ENCODE results near the gene VSIG1.

Gene VSIG1

DNA sequence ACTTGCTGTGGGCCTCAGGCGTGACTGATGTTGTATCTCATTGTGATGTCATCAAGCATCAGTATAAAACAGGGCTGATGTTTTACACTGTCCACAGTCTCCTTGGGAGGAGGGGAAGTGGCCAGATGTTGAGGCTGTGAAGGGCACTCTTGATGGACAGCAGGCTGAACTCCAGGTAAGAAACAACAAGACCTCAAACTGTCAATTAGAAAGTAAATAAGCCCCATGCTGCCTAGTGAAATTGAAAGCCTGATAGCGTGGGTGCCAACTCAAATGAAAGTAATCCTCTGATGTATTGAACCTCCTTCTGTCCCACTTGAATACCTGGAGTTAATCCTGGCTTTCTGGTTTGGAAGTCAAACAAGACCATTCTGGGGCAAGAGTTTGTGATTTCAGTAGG lies 19.7 kb downstream of the VSIG1 start:
- no peak for DNase-seq (ENCODE audit: low read depth)

DNA sequence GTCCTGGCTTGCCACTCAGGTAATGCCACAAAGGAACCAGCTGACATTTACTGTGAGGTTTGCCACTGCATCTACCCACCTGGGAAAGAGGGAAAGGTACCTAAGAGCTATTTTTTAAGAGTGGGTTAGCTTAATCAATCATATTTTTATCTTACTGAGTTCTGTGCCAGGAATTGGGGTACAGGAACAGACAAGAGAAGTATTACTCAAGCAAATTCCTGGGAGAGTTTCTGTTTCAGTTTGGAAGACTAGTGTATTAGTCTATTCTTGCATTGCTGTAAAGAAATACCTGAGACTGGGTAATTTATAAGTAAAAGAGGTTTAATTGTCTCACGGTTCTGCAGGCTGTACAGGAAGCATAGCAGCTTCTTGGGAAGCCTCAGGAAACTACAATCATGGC lies 23.3 kb downstream of the VSIG1 start:
- DNase-seq (ENCODE audit: low read depth) = no peak

DNA sequence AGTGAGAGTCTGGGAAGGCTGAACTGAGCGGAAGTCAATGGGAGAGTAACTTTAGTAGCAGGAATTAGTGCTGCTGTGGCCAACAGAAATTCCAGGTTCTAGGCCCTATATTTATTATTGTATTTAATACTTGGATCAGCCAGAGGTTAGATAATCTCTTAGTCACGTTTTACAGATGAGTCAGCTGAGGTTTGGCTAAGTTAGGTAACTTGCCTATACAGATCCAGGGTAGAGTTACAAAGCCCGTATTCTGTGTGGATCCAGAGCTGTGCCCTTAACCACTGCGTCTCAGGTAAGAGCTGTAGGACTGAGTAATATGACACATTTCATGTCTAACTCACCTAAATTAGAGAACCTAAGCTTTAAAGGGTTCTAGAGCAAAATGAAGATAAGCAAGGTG lies 26.0 kb downstream of the VSIG1 start:
- peak; percentile 43 for DNase-seq (ENCODE audit: low read depth)

DNA sequence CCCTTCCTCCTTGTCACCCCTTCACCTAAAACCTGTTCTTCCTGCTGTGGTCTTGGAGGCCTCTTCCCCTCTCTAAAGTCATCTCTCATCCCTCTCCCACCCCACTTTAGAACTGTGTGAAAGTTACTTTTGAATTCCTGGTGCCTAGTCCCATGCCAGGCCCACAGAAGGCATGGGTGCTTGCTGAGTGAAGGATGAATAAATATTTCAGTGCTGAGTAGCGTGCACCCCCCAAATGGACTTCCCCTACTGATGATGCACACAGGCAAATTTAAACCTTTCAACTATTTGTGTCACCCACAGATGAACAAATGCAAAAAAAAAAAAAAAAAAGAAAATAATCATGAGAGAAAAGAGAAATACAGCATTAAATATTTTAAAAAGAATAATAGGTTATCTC lies 26.7 kb downstream of the VSIG1 start:
- DNase-seq (ENCODE audit: low read depth) = no peak

DNA sequence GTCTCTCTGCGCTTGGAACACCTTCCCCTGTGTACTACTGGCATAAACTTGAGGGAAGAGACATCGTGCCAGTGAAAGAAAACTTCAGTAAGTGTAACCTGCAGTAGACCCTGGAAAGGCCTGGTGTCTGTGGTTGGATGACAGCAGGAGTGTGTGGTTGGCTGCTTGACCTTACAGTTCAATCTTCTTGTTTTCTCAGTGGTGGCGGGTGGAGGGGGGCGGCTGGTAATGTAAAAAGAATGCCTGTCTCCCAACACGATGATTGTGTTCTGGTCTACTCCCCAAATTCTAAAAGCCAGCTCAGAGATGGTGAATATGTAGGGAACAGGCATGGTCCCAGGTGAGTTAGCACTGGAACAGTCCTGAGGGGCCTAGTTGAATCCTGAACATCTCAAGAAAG lies 27.9 kb downstream of the VSIG1 start:
- peak; percentile 46 for DNase-seq (ENCODE audit: low read depth)

DNA sequence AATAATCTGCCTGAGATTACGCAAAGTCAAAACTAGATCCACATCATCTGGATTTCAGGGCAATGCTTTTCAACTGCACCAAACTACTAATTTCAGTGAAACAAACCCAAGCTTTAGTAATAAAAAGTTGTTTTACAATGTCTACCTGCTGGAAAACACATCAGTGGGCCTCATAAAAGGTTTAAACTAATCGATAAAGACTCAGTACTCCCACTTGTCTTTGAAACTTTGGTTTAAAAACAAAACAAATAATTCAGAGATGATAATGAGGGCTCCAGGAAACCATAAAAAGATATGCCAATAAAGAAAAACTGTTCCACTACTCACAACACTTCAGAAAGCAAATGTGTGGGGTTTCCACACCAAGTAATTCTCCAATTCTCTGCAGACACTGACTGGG lies 36.2 kb downstream of the VSIG1 start:
- DNase-seq (ENCODE audit: low read depth) = no peak

DNA sequence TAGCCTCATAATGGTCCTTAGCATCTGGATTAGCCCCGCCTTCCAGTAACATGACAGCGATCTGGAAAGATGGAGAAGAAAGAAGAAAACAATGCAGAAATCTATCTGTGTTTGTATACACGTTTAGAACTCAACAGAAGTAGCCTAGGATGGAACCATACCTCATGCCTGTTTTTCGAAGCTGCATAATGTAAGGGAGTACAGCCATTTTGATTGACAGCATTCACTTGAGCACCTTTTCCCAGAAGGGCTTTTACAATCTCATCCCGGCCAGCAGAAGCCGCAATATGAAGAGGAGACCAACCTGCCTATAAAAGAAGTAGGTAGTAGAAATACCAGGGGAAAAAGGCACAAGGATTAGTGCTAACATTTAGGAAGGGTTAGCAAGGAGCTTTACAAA lies 42.9 kb downstream of the VSIG1 start:
- no peak for DNase-seq (ENCODE audit: low read depth)

DNA sequence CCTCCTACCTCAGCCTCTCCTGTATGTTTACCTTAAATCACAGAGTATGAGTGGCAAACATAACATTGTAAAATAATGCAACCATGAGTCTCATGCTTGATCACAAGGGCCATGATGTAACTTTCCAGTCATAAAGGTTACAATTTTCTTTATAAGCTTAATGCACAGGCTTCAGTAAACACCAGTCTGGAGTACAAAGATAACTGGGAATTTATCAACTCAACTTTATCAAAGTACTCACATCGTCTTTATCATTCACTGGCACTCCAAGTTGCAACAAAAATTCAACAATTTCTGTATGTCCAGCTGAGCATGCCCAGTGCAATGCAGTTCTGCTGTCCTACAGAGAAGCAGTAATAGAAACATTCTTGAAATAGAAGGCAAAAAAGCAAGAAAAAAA lies 43.6 kb downstream of the VSIG1 start:
- no peak for DNase-seq (ENCODE audit: low read depth)

DNA sequence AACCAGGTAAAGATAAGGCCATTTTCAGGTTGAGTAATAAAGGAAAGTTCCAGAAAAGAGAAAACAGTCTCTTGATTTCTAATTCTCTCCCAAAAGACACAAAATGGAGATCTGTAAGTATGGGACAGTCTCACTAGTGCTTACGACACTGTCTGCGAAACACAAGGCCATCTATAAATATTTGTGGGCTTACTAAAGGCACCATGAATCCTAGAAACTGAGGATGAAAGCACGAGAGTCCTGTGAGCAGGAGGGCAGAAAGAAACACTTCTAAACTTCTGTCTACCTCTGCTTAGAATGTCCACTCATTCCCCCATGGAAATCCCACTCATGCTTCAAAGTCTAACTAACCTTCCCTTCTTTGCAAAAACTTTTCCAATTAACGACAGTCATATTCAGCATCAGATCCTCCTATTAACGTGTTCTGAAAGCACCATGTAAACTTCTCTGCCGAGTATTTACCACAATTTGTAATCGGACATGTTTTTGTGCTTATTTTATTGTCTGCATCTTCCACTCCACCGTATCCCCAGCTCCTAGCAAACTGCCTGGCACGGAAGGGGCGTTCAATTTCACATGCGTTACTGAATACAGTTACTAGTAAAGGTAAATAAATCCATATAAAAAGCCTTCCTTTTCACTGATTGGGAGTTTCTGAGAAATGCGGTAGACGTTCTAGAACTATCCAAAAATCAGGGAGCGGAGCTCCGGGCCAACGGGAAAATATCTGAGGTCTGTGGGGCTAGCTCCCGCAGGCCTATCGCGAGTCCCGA lies 45.8 kb downstream of the VSIG1 start:
- DNase-seq (ENCODE audit: low read depth) = peak; percentile 65

DNA sequence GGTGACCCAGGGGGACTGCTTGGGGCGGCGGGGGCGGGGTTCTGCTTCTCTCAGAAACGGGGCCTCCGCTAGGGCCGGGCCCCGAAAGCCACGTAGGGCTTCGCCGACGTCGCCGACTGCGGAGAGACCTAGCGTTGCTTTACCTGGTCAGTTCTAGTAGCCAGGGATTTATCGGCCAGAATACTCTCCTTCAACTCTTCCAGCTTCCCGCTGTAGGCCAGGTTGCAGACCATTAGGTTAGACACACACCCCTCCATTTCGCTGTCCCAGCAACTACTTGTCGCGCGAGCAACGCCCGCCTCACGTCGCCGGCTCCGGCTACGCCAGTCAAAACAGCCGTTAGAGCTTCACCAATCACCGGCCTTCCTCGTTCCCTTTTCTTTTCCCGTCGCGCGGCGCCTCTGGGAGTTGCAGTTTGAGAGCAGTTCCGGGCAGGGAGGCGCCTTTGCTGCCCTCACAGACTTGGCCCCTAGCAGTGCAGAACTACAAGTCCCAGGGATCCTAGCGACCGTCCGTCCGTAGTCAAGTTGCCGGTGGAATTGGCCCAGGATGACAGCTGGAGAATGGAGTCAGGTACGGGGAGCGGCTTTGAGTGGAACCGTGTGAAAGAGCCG lies 46.5 kb downstream of the VSIG1 start, which contains the start of the genes ATG4A and PSMD10:
Gene ATG4A, plus strand, starts transcription at position 515 of the 614 bp plus-strand sequence. Its CDS starts 49 bp downstream, at position 564.
Gene PSMD10, minus strand, starts transcription at position 279 of the 614 bp plus-strand sequence. Its CDS starts 22 bp downstream, at position 257.
- peak; percentile 96 for DNase-seq (ENCODE audit: low read depth)

DNA sequence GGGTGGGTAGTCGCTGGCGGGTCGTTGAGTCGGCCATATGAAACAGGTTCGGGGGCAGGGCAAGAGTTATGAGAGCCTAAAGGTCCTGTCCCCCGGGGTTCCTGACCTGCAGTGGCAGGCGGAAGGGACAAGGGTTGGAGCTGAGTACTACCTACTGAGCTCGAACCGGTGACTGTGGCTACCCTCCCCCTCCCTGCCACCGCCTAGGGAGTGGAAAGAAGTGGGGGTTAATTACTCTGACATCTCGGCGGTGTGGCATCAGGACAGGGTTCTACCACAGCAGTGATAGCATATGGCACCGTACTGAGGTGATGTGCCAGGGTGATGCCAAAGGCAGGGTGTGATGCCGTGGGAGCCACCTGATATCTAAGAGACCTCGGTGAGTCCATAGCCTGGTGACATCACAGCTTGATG lies 47.0 kb downstream of the VSIG1 start:
- no peak for DNase-seq (ENCODE audit: low read depth)

DNA sequence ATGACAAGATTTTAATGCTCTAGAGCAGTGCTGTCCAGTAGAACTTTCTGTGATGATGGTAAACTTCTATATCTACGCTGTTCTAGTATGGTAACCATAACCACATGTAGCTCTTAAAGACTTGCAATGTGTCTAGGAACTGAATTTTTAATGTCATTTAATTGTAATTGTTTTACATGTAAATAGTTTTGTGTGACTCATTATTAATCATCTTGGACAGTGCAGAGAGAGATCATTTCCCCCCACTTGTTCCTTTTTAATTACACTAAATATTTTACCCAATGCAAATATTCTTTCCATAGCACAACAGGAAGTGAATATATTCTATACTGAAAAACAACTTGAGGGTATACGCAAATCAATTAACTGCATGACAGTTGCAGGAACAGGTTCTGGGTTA lies 52.5 kb downstream of the VSIG1 start:
- peak; percentile 51 for DNase-seq (ENCODE audit: low read depth)

DNA sequence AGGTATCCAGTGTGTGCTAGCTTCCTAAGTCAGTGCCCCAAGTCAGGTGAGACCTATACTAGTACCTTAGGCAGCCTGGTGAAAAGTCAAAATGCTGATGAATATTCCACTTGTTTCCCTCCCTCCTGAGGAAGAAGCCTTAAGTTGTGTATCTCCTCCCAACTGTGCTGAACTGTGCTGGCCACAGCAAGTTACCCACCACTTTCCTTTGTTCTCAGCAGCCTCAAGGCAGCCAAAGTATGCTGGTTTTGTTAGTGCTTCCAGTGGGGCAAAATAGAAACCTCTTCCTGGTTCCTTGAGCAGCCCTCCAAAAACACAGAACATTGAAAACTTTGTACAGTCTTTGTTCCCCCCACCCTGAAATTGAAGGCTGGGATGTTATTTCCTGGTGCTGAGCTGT lies 60.6 kb downstream of the VSIG1 start:
- DNase-seq (ENCODE audit: low read depth) = no peak

DNA sequence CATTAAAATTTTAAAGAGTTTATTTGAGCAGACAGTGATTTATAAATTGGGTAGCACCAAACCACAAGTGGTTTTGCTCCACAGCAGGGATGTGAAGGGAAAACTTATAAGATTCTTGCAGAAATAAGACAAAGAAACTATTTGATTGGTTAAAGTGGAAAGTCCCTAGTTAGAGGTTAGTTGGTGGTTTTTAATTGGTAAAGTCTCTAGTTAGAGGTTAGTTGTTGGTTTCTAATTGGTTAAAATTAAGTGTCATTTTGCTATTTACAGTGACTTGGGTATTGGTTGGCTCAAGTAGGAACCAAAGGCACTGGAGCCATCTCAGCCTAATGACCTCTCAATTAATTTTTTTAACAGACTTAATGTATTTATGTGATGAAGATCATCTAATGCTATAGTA lies 69.7 kb downstream of the VSIG1 start:
- no peak for DNase-seq (ENCODE audit: low read depth)

DNA sequence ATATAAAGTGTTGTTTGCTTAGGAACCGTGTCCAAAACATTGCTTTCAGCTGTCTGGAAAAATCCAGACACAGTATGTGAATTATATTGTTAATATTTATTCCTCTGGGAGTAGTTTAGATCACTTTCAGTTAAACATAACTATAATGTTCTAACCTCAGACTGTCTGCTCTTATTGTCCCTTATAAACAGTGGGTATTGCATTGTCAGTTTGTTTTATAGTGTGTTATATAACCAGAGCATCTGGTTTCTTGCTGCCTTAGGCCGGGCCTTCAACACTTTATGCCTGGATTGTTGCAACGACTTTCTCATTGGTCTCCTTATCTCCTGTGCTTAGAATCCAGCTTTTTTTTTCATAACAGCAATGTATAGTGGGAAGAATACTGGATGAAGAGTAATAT lies 73.1 kb downstream of the VSIG1 start:
- DNase-seq (ENCODE audit: low read depth) = no peak

DNA sequence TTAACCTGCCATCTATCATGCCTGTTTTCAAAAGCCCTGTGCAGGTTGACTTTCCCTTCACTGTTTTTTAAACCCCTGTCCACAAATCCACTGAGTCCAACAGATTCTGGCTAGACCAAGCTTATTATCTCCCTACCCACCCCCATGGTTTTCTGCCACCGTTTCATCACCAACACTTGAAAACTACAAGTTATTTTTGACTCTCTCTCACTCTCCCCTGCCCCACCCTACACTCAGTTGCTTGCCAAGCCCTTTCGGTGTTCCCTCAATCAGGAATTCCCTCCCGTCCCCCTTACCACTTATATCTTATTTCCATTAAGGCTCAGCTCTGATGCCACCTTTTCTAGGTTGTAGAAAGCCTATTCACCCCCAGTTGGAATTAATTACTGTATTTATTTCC lies 76.4 kb downstream of the VSIG1 start:
- no peak for DNase-seq (ENCODE audit: low read depth)

DNA sequence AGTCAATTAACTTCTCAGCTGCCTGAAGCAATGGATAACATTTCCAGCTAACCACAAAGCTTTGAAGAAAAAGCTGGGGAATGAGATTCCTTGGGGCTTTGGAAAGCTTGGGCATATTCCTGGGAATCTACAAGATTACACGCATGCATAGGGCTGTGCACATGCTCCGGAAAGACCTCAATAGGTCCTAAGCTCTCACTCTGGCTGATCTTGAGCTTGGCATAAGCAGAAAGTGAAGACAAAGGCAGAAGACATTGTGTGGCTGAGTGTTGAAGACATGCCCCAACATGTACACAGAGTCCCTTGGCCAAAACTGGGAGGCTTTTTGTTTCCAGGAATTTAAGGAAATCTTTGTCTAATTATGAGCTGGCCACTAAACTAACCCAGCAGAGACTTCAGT lies 77.9 kb downstream of the VSIG1 start:
- peak; percentile 73 for DNase-seq (ENCODE audit: low read depth)

DNA sequence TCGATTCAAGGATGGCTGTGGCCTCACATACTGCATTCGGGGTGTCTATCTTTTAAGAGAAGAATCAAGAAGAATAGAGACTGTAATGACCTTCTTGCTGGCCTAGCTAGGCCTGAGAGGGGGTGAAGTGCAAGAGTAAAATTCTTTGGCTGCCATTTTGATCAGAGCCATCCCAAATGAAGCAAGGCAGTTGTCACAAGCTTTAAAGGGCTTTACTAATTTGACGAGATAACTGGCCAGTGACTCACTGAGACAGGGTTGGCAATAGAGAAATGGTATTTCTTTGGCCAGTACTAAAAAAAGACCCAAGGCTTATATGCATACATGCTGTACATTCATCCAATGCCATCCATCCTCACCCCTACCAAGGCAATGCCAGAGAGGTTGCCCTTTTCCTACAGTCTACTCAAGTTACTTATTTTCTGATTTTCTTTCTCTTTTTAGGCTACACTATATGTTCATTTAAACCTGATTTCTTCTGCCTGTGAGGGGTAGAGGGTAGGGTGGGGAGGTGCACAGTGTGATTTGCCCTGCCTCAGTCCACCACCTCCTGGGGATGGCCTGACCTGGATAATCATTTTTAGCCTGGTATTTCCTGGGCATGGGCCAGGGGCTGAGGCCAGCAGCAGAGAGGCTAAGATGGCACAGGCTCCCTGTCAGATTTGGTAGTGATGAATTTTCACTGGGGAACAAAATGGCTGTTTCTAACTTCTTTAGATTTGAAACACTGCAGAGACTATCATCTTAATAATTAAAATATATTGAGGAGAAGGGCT lies 78.9 kb downstream of the VSIG1 start:
- peak; percentile 39 for DNase-seq (ENCODE audit: low read depth)

DNA sequence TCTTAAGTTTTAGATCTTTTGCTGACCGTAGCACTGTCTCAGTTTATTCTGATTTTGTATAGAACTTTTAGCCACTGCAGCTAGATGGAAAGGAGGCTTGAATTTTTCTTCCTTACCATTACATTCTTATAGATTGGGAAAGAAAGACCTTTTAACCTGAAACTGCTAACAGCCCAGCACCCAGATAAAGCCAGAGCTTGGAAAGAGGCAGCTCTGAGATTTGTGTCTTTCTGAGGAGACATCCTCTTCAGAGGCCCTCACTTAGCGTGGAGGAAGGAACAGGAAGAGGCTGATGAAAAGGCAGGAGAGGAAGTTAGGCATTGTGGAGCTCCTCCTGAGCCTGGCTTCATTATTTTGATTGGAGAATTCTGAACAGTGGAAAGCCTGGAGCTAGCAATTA lies 81.8 kb downstream of the VSIG1 start:
- peak; percentile 12 for DNase-seq (ENCODE audit: low read depth)

DNA sequence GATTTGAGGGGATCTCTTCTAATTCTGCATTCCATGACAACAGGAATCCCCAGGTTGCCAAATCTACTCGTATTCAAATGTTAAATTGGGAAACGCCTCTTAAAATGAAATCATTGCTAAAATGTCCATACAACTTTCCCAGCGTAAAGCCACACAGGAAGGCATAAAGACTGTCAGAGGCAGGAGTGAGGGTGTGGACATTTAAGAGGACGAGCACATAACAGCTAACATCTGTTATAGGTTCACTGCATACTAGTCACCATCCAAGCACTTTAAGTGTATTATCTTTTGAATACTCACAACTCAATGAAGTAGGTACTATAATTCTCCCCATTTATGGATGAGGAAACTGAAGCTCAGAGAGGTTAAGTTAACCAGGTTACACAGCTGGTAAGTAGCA lies 82.3 kb downstream of the VSIG1 start:
- peak; percentile 8 for DNase-seq (ENCODE audit: low read depth)
